ENCODE measurements around the gene ZFAND6. TPM values are rescaled to one million over a fixed set of nuclear protein-coding genes. Genes with fewer than 3 reads are reported as not detected.

Gene ZFAND6
- total RNA-seq, 1 donor from 2014 or later = 77.3 TPM

GRCh38 chr15:80026310-80026709 lies 33.2 kb upstream of the ZFAND6 start:
- Mint-ChIP-seq H3K27me3 (ENCODE audit: unreplicated experiment) (peaks cover 1% of the 10 kb centered on the region), H3K4me1 (ENCODE audit: unreplicated experiment) (peaks cover 23% of the 10 kb centered on the region), H3K9me3 (ENCODE audit: unreplicated experiment) (no peaks in the 10 kb centered on the region), H3K4me3 (ENCODE audit: unreplicated experiment) (no peak overlapping the region), H3K36me3 (ENCODE audit: low read depth, unreplicated experiment) (no peaks in the 10 kb centered on the region), H3K27ac (ENCODE audit: unreplicated experiment) (no peak overlapping the region)
- TF ChIP-seq CTCF (IDR thresholded peaks at IDR 0.05; ENCODE audit: unreplicated experiment) = no peak
- DNase-seq (ENCODE audit: low spot score) = no peak

DNA sequence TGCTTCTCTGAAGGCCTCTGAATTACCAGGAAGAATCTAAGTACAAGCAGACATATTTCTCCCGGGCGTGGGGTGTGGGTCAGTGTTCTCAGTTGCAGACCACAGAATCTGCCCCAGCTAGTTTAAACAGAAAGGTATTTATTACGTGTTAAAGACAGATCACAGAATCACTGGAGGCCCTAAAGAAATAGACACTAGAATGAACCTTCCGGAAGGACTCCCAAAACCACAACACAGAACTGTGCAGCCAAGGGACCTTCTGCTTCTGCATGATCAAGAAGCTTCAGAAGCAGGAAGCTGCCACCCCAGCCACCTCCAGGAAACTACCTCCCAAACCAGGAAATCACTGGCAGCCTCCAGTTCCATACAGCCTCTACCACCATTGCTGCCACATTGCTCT lies 32.7 kb upstream of the ZFAND6 start:
- peaks cover 27% of the 10 kb centered on the region for H3K4me1 Mint-ChIP-seq (ENCODE audit: unreplicated experiment)
- H3K36me3 Mint-ChIP-seq (ENCODE audit: low read depth, unreplicated experiment) = no peaks in the 10 kb centered on the region
- H3K27me3 Mint-ChIP-seq (ENCODE audit: unreplicated experiment) = peaks cover 3% of the 10 kb centered on the region
- TF ChIP-seq CTCF (IDR thresholded peaks at IDR 0.05; ENCODE audit: unreplicated experiment) = no peak
- no peak for DNase-seq (ENCODE audit: low spot score)
- no peak overlapping the region for H3K4me3 Mint-ChIP-seq (ENCODE audit: unreplicated experiment)
- H3K9me3 Mint-ChIP-seq (ENCODE audit: unreplicated experiment) = no peaks in the 10 kb centered on the region
- H3K27ac Mint-ChIP-seq (ENCODE audit: unreplicated experiment) = no peak overlapping the region

DNA sequence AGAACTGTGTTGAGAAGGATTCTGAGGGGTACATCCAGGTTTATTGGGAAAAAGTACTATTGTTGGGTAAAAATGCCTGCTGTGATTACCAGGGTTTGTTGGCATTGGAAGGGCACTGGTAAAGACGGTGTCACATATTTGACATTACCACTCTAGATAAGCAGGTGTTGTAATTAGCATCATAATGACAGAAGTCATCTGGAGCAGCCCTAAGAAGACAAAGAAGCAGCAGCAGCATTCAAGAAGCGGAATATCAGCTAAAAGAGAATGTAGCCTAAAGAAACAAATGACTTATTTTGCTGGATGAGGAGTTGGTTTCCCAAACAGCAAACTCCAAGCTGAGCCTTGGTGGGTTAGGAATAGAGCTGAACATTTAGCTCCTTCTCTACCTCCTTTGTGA lies 30.5 kb upstream of the ZFAND6 start:
- H3K27me3 Mint-ChIP-seq (ENCODE audit: unreplicated experiment) = peaks cover 4% of the 10 kb centered on the region
- no peaks in the 10 kb centered on the region for H3K36me3 Mint-ChIP-seq (ENCODE audit: low read depth, unreplicated experiment)
- no peak for TF ChIP-seq CTCF (IDR thresholded peaks at IDR 0.05; ENCODE audit: unreplicated experiment)
- peaks cover 31% of the 10 kb centered on the region for H3K4me1 Mint-ChIP-seq (ENCODE audit: unreplicated experiment)
- DNase-seq (ENCODE audit: low spot score) = no peak
- H3K4me3 Mint-ChIP-seq (ENCODE audit: unreplicated experiment) = no peak overlapping the region
- no peaks in the 10 kb centered on the region for H3K9me3 Mint-ChIP-seq (ENCODE audit: unreplicated experiment)
- no peak overlapping the region for H3K27ac Mint-ChIP-seq (ENCODE audit: unreplicated experiment)

DNA sequence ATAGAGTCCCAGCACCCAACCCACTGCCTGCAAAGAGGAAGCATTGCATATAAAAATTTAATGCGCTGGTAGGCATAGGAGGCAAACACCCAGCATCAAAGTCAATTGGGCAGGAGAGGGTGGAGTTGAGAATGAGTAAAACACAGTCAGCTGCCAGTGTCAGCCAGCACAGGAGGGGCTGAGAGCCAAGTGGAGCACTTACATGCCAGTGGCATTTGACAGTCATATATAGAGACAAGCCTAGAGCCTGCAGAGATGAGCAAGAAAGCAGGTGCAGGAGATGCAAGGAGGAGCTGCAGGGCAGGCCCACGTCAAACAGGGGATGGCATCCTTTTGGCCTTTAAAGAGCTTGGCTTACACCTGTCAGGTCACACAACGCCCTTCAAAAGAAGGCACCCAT lies 27.6 kb upstream of the ZFAND6 start:
- no peak for DNase-seq (ENCODE audit: low spot score)
- H3K9me3 Mint-ChIP-seq (ENCODE audit: unreplicated experiment) = no peaks in the 10 kb centered on the region
- peaks cover 37% of the 10 kb centered on the region for H3K4me1 Mint-ChIP-seq (ENCODE audit: unreplicated experiment)

DNA sequence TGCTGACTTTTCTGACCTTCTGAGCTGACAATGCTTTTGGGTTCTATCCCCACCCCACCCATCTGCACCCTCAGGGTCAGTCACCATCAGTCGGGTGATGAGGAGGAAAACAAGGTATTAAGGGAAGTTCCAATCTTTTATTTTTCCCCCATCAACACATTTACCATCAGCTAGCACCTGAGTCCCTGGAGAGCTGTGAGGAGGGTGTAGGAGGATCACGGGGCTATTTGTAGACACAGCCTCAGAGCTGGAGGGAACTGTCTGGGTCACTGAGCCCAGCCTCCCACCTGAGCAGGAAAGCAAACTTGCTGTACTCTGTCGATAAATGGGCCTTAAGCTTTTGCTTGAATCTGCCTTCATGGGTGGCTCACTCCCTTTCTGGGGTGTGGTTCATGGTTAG lies 24.8 kb upstream of the ZFAND6 start:
- no peak overlapping the region for H3K4me3 Mint-ChIP-seq (ENCODE audit: unreplicated experiment)
- H3K4me1 Mint-ChIP-seq (ENCODE audit: unreplicated experiment) = peaks cover 34% of the 10 kb centered on the region
- no peaks in the 10 kb centered on the region for H3K9me3 Mint-ChIP-seq (ENCODE audit: unreplicated experiment)
- no peaks in the 10 kb centered on the region for H3K36me3 Mint-ChIP-seq (ENCODE audit: low read depth, unreplicated experiment)
- H3K27me3 Mint-ChIP-seq (ENCODE audit: unreplicated experiment) = peaks cover 7% of the 10 kb centered on the region
- TF ChIP-seq CTCF (IDR thresholded peaks at IDR 0.05; ENCODE audit: unreplicated experiment) = no peak
- no peak for DNase-seq (ENCODE audit: low spot score)
- H3K27ac Mint-ChIP-seq (ENCODE audit: unreplicated experiment) = peak overlapping the region; percentile 48

More for the DNA sequence above, 27.6 kb upstream of the ZFAND6 start:
- Mint-ChIP-seq H3K36me3 (ENCODE audit: low read depth, unreplicated experiment) (no peaks in the 10 kb centered on the region), H3K4me3 (ENCODE audit: unreplicated experiment) (no peak overlapping the region), H3K27ac (ENCODE audit: unreplicated experiment) (no peak overlapping the region), H3K27me3 (ENCODE audit: unreplicated experiment) (peaks cover 7% of the 10 kb centered on the region)
- no peak for TF ChIP-seq CTCF (IDR thresholded peaks at IDR 0.05; ENCODE audit: unreplicated experiment)
